HepG2 (cell line): ENCODE measurements around the gene RPL6. TPM values are rescaled to one million over a fixed set of nuclear protein-coding genes. Genes with fewer than 3 reads are reported as not detected.
A peak's percentile ranks its signal among the peaks of the same experiment; 100 is the strongest.

Experiments
- ATAC-seq: fragments of 200-7000 bp; cut with Tn5 transposase; 3 replicates; pipeline ENCODE4 v1.9.1; 2020; ENCODE audit warnings: mild to moderate bottlenecking, moderate library complexity
- BruUV-seq: library from RNA; stranded (reverse); fragments of 400-500 nt; replicated peaks from 2 replicates; lab custom pipeline; 2021; lab: Mats Ljungman, UMichigan
- CTCF ChIA-PET: fragments of 300-600 bp; formaldehyde crosslinking; extraction: SDS; loops from one replicate; lab custom pipeline; 2021; ENCODE audit warnings: low total read pairs, inconsistent platforms, low intra/inter-chr PET ratio; lab: Yijun Ruan, JAX
- POLR2A ChIA-PET: fragments of 350-600 bp; sonication (Branson Sonifier 250); formaldehyde crosslinking; loops from one replicate; lab custom pipeline; 2020; ENCODE audit warnings: antibody characterized with exemption, inconsistent platforms; lab: Yijun Ruan, JAX
- DNase-seq: peaks from one replicate; pipeline ENCODE4 v3.0.0-alpha.2; 2015; ENCODE audit warnings: low spot score
- FAIRE-seq: peaks from 3 replicates; lab custom pipeline; 2011; peaks lifted over from hg19 to GRCh38; lab: Jason Lieb, UNC
- H2AFZ ChIP-seq: one replicate; pipeline ENCODE4 v1.6.1; 2011; ENCODE audit warnings: low read length, inconsistent platforms
- H3K27ac ChIP-seq: fragments of 300-600 bp; 3 replicates; pipeline ENCODE4 v1.8.0; 2011; ENCODE audit warnings: mixed run types, mild to moderate bottlenecking, mixed read lengths, low read length, inconsistent platforms; ENCODE audit not compliant: insufficient read depth; ENCODE audit errors: extremely low read length
- H3K27me3 ChIP-seq, 2 experiments: fragments of 200-600 bp in 1 of 2; 2 replicates in 1 of 2; 3 replicates in 1 of 2; pipeline versions ENCODE4 v1.6.0 to v1.8.0; 2011; ENCODE audit warnings: low read length in 2 of 2, mild to moderate bottlenecking in 2 of 2, moderate library complexity in 2 of 2, inconsistent platforms in 1 of 2; ENCODE audit not compliant: insufficient read depth in 2 of 2, control insufficient read depth in 1 of 2
- H3K36me3 ChIP-seq, 2 experiments: fragments of 200-600 bp in 1 of 2; replicated peaks in 1 of 2; 2 replicates in 1 of 2; 3 replicates in 1 of 2; pipeline versions ENCODE4 v1.5.1 to v1.8.0; 2011; ENCODE audit warnings: low read length in 2 of 2, inconsistent platforms in 1 of 2; ENCODE audit not compliant: insufficient read depth in 2 of 2, control insufficient read depth in 1 of 2
- H3K4me1 ChIP-seq: 2 replicates; pipeline ENCODE4 v1.5.1; 2012; ENCODE audit warnings: low read length, inconsistent platforms; ENCODE audit not compliant: insufficient read depth
- H3K4me2 ChIP-seq: 2 replicates; pipeline ENCODE4 v1.6.0; 2011; ENCODE audit warnings: low read depth, low read length, inconsistent platforms
- H3K4me3 ChIP-seq, 3 experiments: fragments of 200-600 bp in 1 of 3; sonication (generic), shearing (Covaris generic) in 1 of 3; replicated peaks in 1 of 3; 2 replicates each; pipeline ENCODE4 v1.5.1; 2011 to 2016; ENCODE audit warnings: low read length in 3 of 3, inconsistent platforms in 2 of 3, low read depth in 2 of 3, mild to moderate bottlenecking in 2 of 3, control low read depth in 1 of 3, mixed read lengths in 1 of 3; ENCODE audit not compliant: insufficient read depth in 1 of 3
- H3K79me2 ChIP-seq: one replicate; pipeline ENCODE4 v1.6.1; 2011; ENCODE audit warnings: low read length, inconsistent platforms; ENCODE audit not compliant: insufficient read depth
- H3K9ac ChIP-seq: 2 replicates; pipeline ENCODE4 v1.6.0; 2011; ENCODE audit warnings: mild to moderate bottlenecking, low read depth, low read length, inconsistent platforms; ENCODE audit not compliant: insufficient read depth
- H3K9me3 ChIP-seq: 2 replicates; pipeline ENCODE4 v1.5.1; 2012; ENCODE audit warnings: mild to moderate bottlenecking, low read length
- H4K20me1 ChIP-seq: 2 replicates; pipeline ENCODE4 v1.6.0; 2011; ENCODE audit warnings: inconsistent platforms, mild to moderate bottlenecking, low read length, moderate library complexity; ENCODE audit not compliant: insufficient read depth
- CBX5 ChIP-seq: sonication (generic); formaldehyde crosslinking; IDR thresholded peaks from 2 replicates; pipeline ENCODE4 v1.4.0; 2020; ENCODE audit warnings: missing genetic modification reagents, borderline replicate concordance
- CSRNP2 ChIP-seq: sonication (generic); formaldehyde crosslinking; conservative IDR thresholded peaks from 2 replicates; pipeline ENCODE4 v1.8.0; 2022; ENCODE audit warnings: low read depth, missing genetic modification reagents
- FOXJ3 ChIP-seq: sonication (generic); formaldehyde crosslinking; IDR thresholded peaks from 2 replicates; pipeline ENCODE4 v1.4.0; 2020; ENCODE audit warnings: missing genetic modification reagents, mild to moderate bottlenecking, borderline replicate concordance
- HCFC1 ChIP-seq: fragments of 150-350 bp; IDR thresholded peaks from 2 replicates; pipeline ENCODE4 v1.6.1; 2014; ENCODE audit warnings: low read depth, low read length
- MAFK ChIP-seq, 2 experiments: IDR thresholded peaks in 1 of 2; conservative IDR thresholded peaks in 1 of 2; 2 replicates each; pipeline ENCODE4 v1.6.1; 2011; ENCODE audit warnings: improper control_type of control experiment in 2 of 2, low read length in 2 of 2
- MTA3 ChIP-seq: sonication (generic); formaldehyde crosslinking; IDR thresholded peaks from 2 replicates; pipeline ENCODE4 v1.4.0; 2020; ENCODE audit warnings: missing genetic modification reagents
- PRDM15 ChIP-seq: sonication (generic); formaldehyde crosslinking; IDR thresholded peaks from 2 replicates; pipeline ENCODE4 v1.4.0; 2020; ENCODE audit warnings: missing genetic modification reagents
- RFXANK ChIP-seq: IDR thresholded peaks from 2 replicates; pipeline ENCODE4 v1.6.1; 2016
- SAFB2 ChIP-seq: sonication (generic); formaldehyde crosslinking; IDR thresholded peaks from 2 replicates; pipeline ENCODE4 v1.5.1; 2020; ENCODE audit warnings: missing genetic modification reagents, low read depth, mild to moderate bottlenecking, borderline replicate concordance
- THAP7 ChIP-seq: sonication (generic); formaldehyde crosslinking; IDR thresholded peaks from 2 replicates; pipeline ENCODE4 v1.8.1; 2023; ENCODE audit warnings: mild to moderate bottlenecking, missing genetic modification reagents
- ZNF224 ChIP-seq: sonication (generic); formaldehyde crosslinking; IDR thresholded peaks from 2 replicates; pipeline ENCODE4 v1.5.0; 2020; ENCODE audit warnings: mild to moderate bottlenecking, missing genetic modification reagents
- ZNF3 ChIP-seq: IDR thresholded peaks from 2 replicates; pipeline ENCODE4 v1.7.0; 2017; ENCODE audit warnings: inconsistent platforms
- ZNF333 ChIP-seq: sonication (generic); formaldehyde crosslinking; IDR thresholded peaks from 2 replicates; pipeline ENCODE4 v1.4.0; 2020; ENCODE audit warnings: mild to moderate bottlenecking, missing genetic modification reagents, borderline replicate concordance
- ZNF543 ChIP-seq: sonication (generic); formaldehyde crosslinking; IDR thresholded peaks from 2 replicates; pipeline ENCODE4 v1.4.0; 2020; ENCODE audit warnings: mild to moderate bottlenecking, missing genetic modification reagents
- ZNF703 ChIP-seq: sonication (generic); formaldehyde crosslinking; IDR thresholded peaks from 2 replicates; pipeline ENCODE4 v1.5.1; 2020; ENCODE audit warnings: missing genetic modification reagents, mild to moderate bottlenecking, moderate library complexity, borderline replicate concordance
- ZNF749 ChIP-seq: sonication (generic); formaldehyde crosslinking; IDR thresholded peaks from 2 replicates; pipeline ENCODE4 v1.8.0; 2022; ENCODE audit warnings: mild to moderate bottlenecking, missing genetic modification reagents, moderate library complexity, borderline replicate concordance
- ZNF770 ChIP-seq: sonication (generic); formaldehyde crosslinking; IDR thresholded peaks from 2 replicates; pipeline ENCODE4 v1.5.0; 2020; ENCODE audit warnings: mild to moderate bottlenecking, missing genetic modification reagents
- WGBS: methylation state at CpG from one replicate; pipeline ENCODE4 v1.1.6; 2017; ENCODE audit warnings: low lambda C conversion rate; 5-methylcytosine and 5-hydroxymethylcytosine counted together
- in situ Hi-C: cut with HindIII; loops from 2 replicates; pipeline ENCODE4 v1.10.0; 2017; ENCODE audit warnings: low pct_unique_long_range_greater_than_20kb; ENCODE audit not compliant: extremely low pct_ligation_motif_present
- intact Hi-C: fragments of 100-400 bp; cut with micrococcal nuclease; formaldehyde crosslinking; loops from one replicate; pipeline ENCODE4 v1.10.0; 2022; ENCODE audit not compliant: unreplicated experiment
- polyA plus RNA-seq, 8 experiments: library from polyadenylated mRNA; depleted of rRNA in 3 of 8; stranded (reverse) in 7 of 8; unstranded in 1 of 8; fragments of >200 nt; fragmentation: Illumina TruSeq in 4 of 8; extraction: Trizol in 4 of 8; gene quantifications; 2 replicates each; pipeline versions ENCODE4 v1.2.1 to v1.2.3, GENCODE V29; 2011 to 2016; ENCODE audit warnings: low read depth in 4 of 8, missing spikeins in 1 of 8, mixed read lengths in 1 of 8; ENCODE audit not compliant: insufficient read depth in 1 of 8
- total RNA-seq, 5 experiments: library from RNA; depleted of rRNA; stranded (reverse); fragments of >200 nt; fragmentation: Illumina TruSeq; extraction: Trizol; gene quantifications; 2 replicates each; pipeline ENCODE4 v1.2.3, GENCODE V29; 2016; ENCODE audit warnings: low read depth in 1 of 5

RPL6 gene
- total and polyA plus RNA-seq, 2 of the 13 experiments (the other 11 are each of a cell fraction or from before 2014, with no cell fraction given), result 1,551 to 1,719 TPM

- Histone ChIP-seq H2AFZ (peak overlapping the region; percentile 2), H3K36me3 (no peaks in the 10 kb centered on the region), H3K4me3 (peak overlapping the region; percentile 64 to 94 (median 88)), H3K4me2 (peak overlapping the region; percentile 62), H3K4me1 (peaks cover 57% of the 10 kb centered on the region), H3K9ac (peak overlapping the region; percentile 91), H3K27me3 (no peaks in the 10 kb centered on the region; a peak in 1 of 5 replicates), H3K27ac (peak overlapping the region; percentile 87), H3K79me2 (peaks cover 36% of the 10 kb centered on the region), H3K9me3 (no peaks in the 10 kb centered on the region), H4K20me1 (no peaks in the 10 kb centered on the region)
- in situ Hi-C loops, result loop anchor here (10.0 kb wide), 1 partner anchor 303 kb away; no protein-coding TSS in a partner anchor
- DNase-seq (no peak), FAIRE-seq (no peak), ATAC-seq (no peak)
- under 1% methylated on average over 18 of the region's 18 CpGs for WGBS
- intact Hi-C loops, result no loop called here
- CTCF ChIA-PET, result no interaction called here
- POLR2A ChIA-PET, result interaction anchor here (1.3 kb wide), 1 partner anchor 405 kb away, joined by 5 read pairs; the partner anchor contains the start of genes ERP29 and TMEM116
- BruUV-seq, result TSS peak; percentile 96
- TF ChIP-seq ZNF749 (CRISPR knock-in tag) (no peak), ZNF543 (CRISPR knock-in tag) (0 out of 2 replicates have a peak, but pooled peaks have one; percentile 7), FOXJ3 (CRISPR knock-in tag) (0 out of 2 replicates have a peak, but pooled peaks have one; percentile 8), ZNF333 (CRISPR knock-in tag) (0 out of 2 replicates have a peak, but pooled peaks have one; percentile 27), CBX5 (no peak), SAFB2 (CRISPR knock-in tag) (peak; percentile 34; the same call in 1 of the 2 replicates), RFXANK (CRISPR knock-in tag) (no peak), HCFC1 (no peak), MTA3 (CRISPR knock-in tag) (no peak), MAFK (conservative IDR thresholded peaks at IDR 0.05 in 1 of 2, IDR thresholded peaks at IDR 0.05 in 1 of 2; ENCODE audit: low read length in 2 of 2) (no peak), PRDM15 (CRISPR knock-in tag) (0 out of 2 replicates have a peak, but pooled peaks have one; percentile 4), ZNF770 (CRISPR knock-in tag) (peak; percentile 72; the same call in 1 of the 2 replicates), CSRNP2 (CRISPR knock-in tag) (no peak), THAP7 (CRISPR knock-in tag) (no peak), ZNF224 (peak; percentile 88; the same call in 1 of the 2 replicates), ZNF3 (CRISPR knock-in tag) (no peak), ZNF703 (CRISPR knock-in tag) (0 out of 2 replicates have a peak, but pooled peaks have one; percentile 15)
Measured at GRCh38 chr12:112418273-112418607, 8.8 kb upstream of the RPL6 start.
